ENCODE measurements around the gene RTKN.

DNA sequence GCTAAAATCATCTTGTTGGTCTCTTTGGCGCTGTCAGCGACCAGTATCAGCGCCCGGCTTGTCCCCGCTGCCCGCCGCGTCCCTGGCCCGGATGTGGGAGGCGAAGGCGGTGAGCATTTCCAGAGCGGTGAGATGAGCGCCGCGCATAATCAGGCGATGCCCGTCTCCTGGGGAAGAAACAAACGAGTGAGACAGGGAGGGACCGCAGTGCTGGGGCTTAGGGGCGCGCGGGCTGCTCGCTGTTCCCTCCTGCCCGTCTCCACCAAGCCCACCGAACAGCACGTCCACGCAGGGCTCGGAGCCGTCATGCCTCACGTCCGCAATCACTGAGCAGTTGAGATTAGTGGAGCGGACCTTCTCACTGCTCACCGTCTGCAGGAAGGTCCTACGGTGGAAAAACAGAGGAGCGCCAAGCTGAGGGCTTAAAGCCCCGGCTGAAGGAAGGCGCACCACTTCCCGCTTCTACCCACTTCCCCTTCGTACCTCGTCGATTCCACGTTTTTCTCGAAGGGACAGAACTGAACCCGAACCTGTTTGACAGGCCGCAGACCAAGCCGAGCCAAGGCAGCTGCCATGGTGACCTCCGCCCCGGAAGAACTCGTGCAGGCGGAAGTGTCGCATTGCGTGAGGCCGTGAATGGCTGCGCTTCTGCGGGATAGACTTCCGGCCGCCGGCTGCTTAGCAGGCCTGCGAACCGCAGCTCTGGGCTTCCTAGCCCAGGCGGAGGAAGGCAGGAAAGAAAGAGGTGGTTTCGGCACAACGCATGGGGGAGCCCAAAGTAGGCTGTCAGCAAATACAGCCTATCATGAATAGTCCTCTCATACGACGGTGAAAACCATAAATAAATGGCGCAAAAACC lies 30.6 kb upstream of the RTKN start, which contains the start of gene MRPL53:
- TF ChIP-seq, protein P1, sequence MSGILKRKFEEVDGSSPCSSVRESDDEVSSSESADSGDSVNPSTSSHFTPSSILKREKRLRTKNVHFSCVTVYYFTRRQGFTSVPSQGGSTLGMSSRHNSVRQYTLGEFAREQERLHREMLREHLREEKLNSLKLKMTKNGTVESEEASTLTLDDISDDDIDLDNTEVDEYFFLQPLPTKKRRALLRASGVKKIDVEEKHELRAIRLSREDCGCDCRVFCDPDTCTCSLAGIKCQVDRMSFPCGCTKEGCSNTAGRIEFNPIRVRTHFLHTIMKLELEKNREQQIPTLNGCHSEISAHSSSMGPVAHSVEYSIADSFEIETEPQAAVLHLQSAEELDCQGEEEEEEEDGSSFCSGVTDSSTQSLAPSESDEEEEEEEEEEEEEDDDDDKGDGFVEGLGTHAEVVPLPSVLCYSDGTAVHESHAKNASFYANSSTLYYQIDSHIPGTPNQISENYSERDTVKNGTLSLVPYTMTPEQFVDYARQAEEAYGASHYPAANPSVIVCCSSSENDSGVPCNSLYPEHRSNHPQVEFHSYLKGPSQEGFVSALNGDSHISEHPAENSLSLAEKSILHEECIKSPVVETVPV (CRISPR knock-in tag; IDR thresholded peaks at IDR 0.05), result no peak
- TF ChIP-seq ZNF8 (CRISPR knock-in tag; IDR thresholded peaks at IDR 0.05), result no peak
- TF ChIP-seq, protein P2, sequence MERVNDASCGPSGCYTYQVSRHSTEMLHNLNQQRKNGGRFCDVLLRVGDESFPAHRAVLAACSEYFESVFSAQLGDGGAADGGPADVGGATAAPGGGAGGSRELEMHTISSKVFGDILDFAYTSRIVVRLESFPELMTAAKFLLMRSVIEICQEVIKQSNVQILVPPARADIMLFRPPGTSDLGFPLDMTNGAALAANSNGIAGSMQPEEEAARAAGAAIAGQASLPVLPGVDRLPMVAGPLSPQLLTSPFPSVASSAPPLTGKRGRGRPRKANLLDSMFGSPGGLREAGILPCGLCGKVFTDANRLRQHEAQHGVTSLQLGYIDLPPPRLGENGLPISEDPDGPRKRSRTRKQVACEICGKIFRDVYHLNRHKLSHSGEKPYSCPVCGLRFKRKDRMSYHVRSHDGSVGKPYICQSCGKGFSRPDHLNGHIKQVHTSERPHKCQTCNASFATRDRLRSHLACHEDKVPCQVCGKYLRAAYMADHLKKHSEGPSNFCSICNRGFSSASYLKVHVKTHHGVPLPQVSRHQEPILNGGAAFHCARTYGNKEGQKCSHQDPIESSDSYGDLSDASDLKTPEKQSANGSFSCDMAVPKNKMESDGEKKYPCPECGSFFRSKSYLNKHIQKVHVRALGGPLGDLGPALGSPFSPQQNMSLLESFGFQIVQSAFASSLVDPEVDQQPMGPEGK (CRISPR knock-in tag; IDR thresholded peaks at IDR 0.05; ENCODE audit: borderline replicate concordance), result no peak
- 0 out of 2 replicates have a peak, but pooled peaks have one; percentile 15 for TF ChIP-seq TCF4 (CRISPR knock-in tag; IDR thresholded peaks at IDR 0.05; ENCODE audit: borderline replicate concordance)
- no peak for TF ChIP-seq TOX (CRISPR knock-in tag; IDR thresholded peaks at IDR 0.05; ENCODE audit: borderline replicate concordance)
- no peak for TF ChIP-seq ESRRG (CRISPR knock-in tag; IDR thresholded peaks at IDR 0.05)
- TF ChIP-seq CSDC2 (CRISPR knock-in tag; IDR thresholded peaks at IDR 0.05), result no peak
- TF ChIP-seq ZFP30 (CRISPR knock-in tag; IDR thresholded peaks at IDR 0.05), result no peak
- TF ChIP-seq, protein P3, sequence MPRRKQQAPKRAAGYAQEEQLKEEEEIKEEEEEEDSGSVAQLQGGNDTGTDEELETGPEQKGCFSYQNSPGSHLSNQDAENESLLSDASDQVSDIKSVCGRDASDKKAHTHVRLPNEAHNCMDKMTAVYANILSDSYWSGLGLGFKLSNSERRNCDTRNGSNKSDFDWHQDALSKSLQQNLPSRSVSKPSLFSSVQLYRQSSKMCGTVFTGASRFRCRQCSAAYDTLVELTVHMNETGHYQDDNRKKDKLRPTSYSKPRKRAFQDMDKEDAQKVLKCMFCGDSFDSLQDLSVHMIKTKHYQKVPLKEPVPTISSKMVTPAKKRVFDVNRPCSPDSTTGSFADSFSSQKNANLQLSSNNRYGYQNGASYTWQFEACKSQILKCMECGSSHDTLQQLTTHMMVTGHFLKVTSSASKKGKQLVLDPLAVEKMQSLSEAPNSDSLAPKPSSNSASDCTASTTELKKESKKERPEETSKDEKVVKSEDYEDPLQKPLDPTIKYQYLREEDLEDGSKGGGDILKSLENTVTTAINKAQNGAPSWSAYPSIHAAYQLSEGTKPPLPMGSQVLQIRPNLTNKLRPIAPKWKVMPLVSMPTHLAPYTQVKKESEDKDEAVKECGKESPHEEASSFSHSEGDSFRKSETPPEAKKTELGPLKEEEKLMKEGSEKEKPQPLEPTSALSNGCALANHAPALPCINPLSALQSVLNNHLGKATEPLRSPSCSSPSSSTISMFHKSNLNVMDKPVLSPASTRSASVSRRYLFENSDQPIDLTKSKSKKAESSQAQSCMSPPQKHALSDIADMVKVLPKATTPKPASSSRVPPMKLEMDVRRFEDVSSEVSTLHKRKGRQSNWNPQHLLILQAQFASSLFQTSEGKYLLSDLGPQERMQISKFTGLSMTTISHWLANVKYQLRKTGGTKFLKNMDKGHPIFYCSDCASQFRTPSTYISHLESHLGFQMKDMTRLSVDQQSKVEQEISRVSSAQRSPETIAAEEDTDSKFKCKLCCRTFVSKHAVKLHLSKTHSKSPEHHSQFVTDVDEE (CRISPR knock-in tag; IDR thresholded peaks at IDR 0.05), result no peak; the same call in 1 of the 2 replicates
